Heart right ventricle (tissue), 16 donors: ENCODE results near the gene NOD1. TPM values are rescaled to one million over a fixed set of nuclear protein-coding genes. Genes with fewer than 3 reads are reported as not detected.
"Not testable (repeated sequence)": the region's sequence is repeated elsewhere in the genome, so short reads cannot be mapped to it uniquely, and the experiment has no call there.

Source experiments
- ATAC-seq, 8 donors: fragments of 200-7000 bp; cut with Tn5 transposase; one replicate each; pipeline ENCODE4 v1.9.1; 2020; ENCODE audit warnings: mild to moderate bottlenecking in 8 of 8, moderate library complexity in 8 of 8, moderate number of reproducible peaks in 1 of 8
- DNase-seq, 2 donors: peaks; one replicate each; pipeline ENCODE4 v3.0.0-alpha.2; 2020
- H3K27ac ChIP-seq, 10 donors: fragments of 200-600 bp; sonication (generic) in 2 of 10; one replicate each; pipeline versions ENCODE4 v1.5.0 to v1.8.0; 2020 to 2022; ENCODE audit warnings: mild to moderate bottlenecking in 3 of 10
- H3K27me3 ChIP-seq, 7 donors: fragments of 200-600 bp; one replicate each; pipeline ENCODE4 v1.8.0; 2021 to 2022; ENCODE audit warnings: mild to moderate bottlenecking in 2 of 7
- H3K36me3 ChIP-seq, 9 donors: fragments of 200-600 bp; sonication (generic) in 1 of 9; one replicate each; pipeline versions ENCODE4 v1.5.0 to v1.8.0; 2020 to 2022; ENCODE audit warnings: mild to moderate bottlenecking in 2 of 9
- H3K4me1 ChIP-seq, 9 donors: fragments of 200-600 bp; sonication (generic) in 1 of 9; one replicate each; pipeline versions ENCODE4 v1.5.0 to v1.8.0; 2020 to 2022; ENCODE audit warnings: mild to moderate bottlenecking in 4 of 9
- H3K4me3 ChIP-seq, 10 donors: fragments of 200-600 bp; sonication (generic) in 2 of 10; one replicate each; pipeline versions ENCODE4 v1.5.0 to v1.8.0; 2020 to 2022; ENCODE audit warnings: mild to moderate bottlenecking in 7 of 10, moderate library complexity in 2 of 10
- H3K9me3 ChIP-seq, 11 donors: fragments of 200-600 bp in 10 of 11; sonication (generic) in 2 of 11; one replicate each; pipeline versions ENCODE4 v1.5.0 to v1.8.0; 2013 to 2022; ENCODE audit warnings: mild to moderate bottlenecking in 2 of 11, control low read depth in 1 of 11, moderate library complexity in 1 of 11
- CTCF ChIP-seq, 9 donors: fragments of 200-600 bp; sonication (generic) in 2 of 9; IDR thresholded peaks; one replicate each; pipeline versions ENCODE4 v1.5.0 to v1.8.0; 2021 to 2022; ENCODE audit warnings: antibody characterized with exemption in 9 of 9, mild to moderate bottlenecking in 5 of 9, moderate library complexity in 1 of 9
- WGBS, 2 donors: extraction: QIAGEN DNeasy Blood & Tissue Kit; methylation state at CpG; one replicate each; pipeline ENCODE4 v1.1.7; 2013; ENCODE audit warnings: inconsistent platforms in 1 of 2; 5-methylcytosine and 5-hydroxymethylcytosine counted together
- intact Hi-C, 10 donors: fragments of 100-400 bp; cut with DNase I; formaldehyde crosslinking; loops; one replicate each; pipeline versions ENCODE4 v1.11.1 to v1.14.2; 2022
- polyA plus RNA-seq, 2 donors: library from polyadenylated mRNA; stranded (reverse); fragments of 200-250 nt; gene quantifications; one replicate each; pipeline ENCODE4 v1.2.3, GENCODE V29; 2013
- total RNA-seq, 10 donors: library from RNA; stranded (reverse); fragmentation: NEBNext Ultra II Directional in 3 of 10; extraction: Animal tissue kit (Norgen Biotek cat#: 25700) in 3 of 10; gene quantifications; one replicate each; pipeline versions ENCODE4 v1.2.1 to v1.2.4, GENCODE V29; 2021 to 2023
- donor health status: Arrhythmogenic right ventricular cardiomyopathy.
- donor health status: ischemic (EF 13 %, LVEDD 7.1; RV severe dilation, severe dysfunction).
- donor health status: healthy with polysubstance abuse.
- donor health status: DM: no; HTN: yes; CAD: no.
- donor health status: DM: no; HTN: no; CAD: no.
- donor health status: ischemic (EF 25% LVEDD 6.9; RV normal size, moderate dysfunction).
- donor health status: ischemic (EF 25% LVEDD 5.7; RV mildly dilated, moderate dysfunction).
- donor health status: healthy.
- donor health status: DM: yes; HTN: yes; CAD: no.
- donor health status: Ischemic cardiomyopathy.
- donor health status: ischemic (EF 35%, LVEDD 5.7; RV mildly dilated, moderate dysfunction).
- donor health status: nonischemic (EF 11% LVEDD 7.7; RV severe dilation, severe dysfunction).
- donor health status: DM: yes; HTN: yes; CAD: no.
- donor health status: PGD.
- donor health status: ischemic (EF 29% LVEDD 5.4; RV normal size, mild dysfunction).
- donor health status: nonischemic (EF 23%, LVEDD 6.1; RV moderate dilation, normal function).

NOD1 gene
- total and polyA plus RNA-seq, 12 donors: 6.3 to 19.1 (median 8.6) TPM

- H3K27me3 ChIP-seq: no peaks in the 10 kb centered on the region
- H3K27ac ChIP-seq: no peak overlapping the region
- no peak for TF ChIP-seq CTCF (IDR thresholded peaks at IDR 0.05)
- ATAC-seq (peak in 2 of 8 donors; percentile 53 to 78), DNase-seq (no peak)
- H3K36me3 ChIP-seq: no peaks in the 10 kb centered on the region
- no peak overlapping the region for H3K4me3 ChIP-seq
- 55 to 59% methylated on average over 1 of the region's 1 CpG for WGBS, 2 donors
- peaks cover 0 to 22% (median 11%) of the 10 kb centered on the region in 11 donors for H3K9me3 ChIP-seq
- intact Hi-C loops: no loop called here
- H3K4me1 ChIP-seq: no peaks in the 10 kb centered on the region
These were observed 8.8 kb upstream of the NOD1 start for GRCh38 chr7:30487371-30487770.

DNA sequence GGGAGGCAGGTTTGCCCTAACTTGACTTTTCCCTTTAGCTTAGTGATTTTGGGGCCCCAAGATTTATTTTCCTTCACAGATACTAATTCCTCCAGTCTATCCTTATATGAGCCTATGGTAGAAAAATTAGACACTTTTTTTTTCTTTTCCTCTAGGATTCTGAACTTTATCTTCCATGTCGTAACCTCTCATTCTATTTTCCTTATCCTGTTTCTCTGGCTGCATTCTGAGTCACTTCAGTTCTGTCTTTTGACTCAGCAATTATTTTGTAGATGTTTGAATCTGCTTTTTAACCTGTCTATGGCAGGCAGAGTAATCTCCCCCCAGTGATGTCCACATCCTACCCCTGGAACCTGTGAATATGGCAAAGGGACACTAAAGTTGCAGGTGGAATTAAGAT, 7.1 kb upstream of the NOD1 start:
- ATAC-seq (no peak), DNase-seq (no peak)
- no peaks in the 10 kb centered on the region for H3K27me3 ChIP-seq
- intact Hi-C loops: no loop called here
- WGBS, 2 donors: 85 to 88% methylated on average over 1 of the region's 1 CpG
- TF ChIP-seq CTCF (IDR thresholded peaks at IDR 0.05): no peak
- H3K4me3 ChIP-seq: no peak overlapping the region
- H3K36me3 ChIP-seq: no peaks in the 10 kb centered on the region
- no peak overlapping the region for H3K27ac ChIP-seq
- no peaks in the 10 kb centered on the region for H3K4me1 ChIP-seq
- peaks cover 0 to 5% (median 0%) of the 10 kb centered on the region in 11 donors for H3K9me3 ChIP-seq

- DNase-seq, H3K4me3 ChIP-seq, intact Hi-C loops, ATAC-seq, H3K36me3 ChIP-seq, H3K27ac ChIP-seq, H3K27me3 ChIP-seq, H3K9me3 ChIP-seq: not testable (repeated sequence)
- H3K4me1 ChIP-seq: peaks cover 11 to 27% (median 22%) of the 10 kb centered on the region in 9 donors
- WGBS, 2 donors: 90 to 94% methylated on average over 9 of the region's 9 CpGs
These were observed 2.8 kb upstream of the NOD1 start for GRCh38 chr7:30481416-30481815.

- H3K27me3 ChIP-seq: no peaks in the 10 kb centered on the region
- no peak for TF ChIP-seq CTCF (IDR thresholded peaks at IDR 0.05)
- intact Hi-C loops: loop anchor here in 3 of 10 donors (2.0 to 10.0 kb wide), 2 partner anchors 25 to 195 kb away; partner anchors contain the start of genes GGCT (in 3 of the 3) and ZNRF2 (in 1 of the 3)
- H3K36me3 ChIP-seq: peaks cover 0 to 5% (median 0%) of the 10 kb centered on the region in 9 donors
- 85 to 87% methylated on average over 14 of the region's 14 CpGs for WGBS, 2 donors
- DNase-seq (no peak), ATAC-seq (no peak)
- H3K4me3 ChIP-seq: peak overlapping the region in 9 of 10 donors; percentile 60 to 88 (median 81)
- peaks cover 13 to 47% (median 41%) of the 10 kb centered on the region in 9 donors for H3K4me1 ChIP-seq
- no peaks in the 10 kb centered on the region for H3K9me3 ChIP-seq
- peak overlapping the region; percentile 88 to 99 (median 96) for H3K27ac ChIP-seq
These were observed 877 bp upstream of the NOD1 start for GRCh38 chr7:30479202-30480120.
